NCI-H1105 treated with DMSO at 0.1 percent for 48 hours (cell line): Measurements from ENCODE around the gene GUCY2C.

Source experiments
- DNase-seq: peaks from one replicate; lab custom pipeline; 2025; lab: John Stamatoyannopoulos, UW

The GUCY2C gene

GRCh38 chr12:14570231-14570630 lies 126.2 kb downstream of the GUCY2C start:
- DNase-seq, result no peak

GRCh38 chr12:14567351-14568162 lies 128.8 kb downstream of the GUCY2C start, which contains the start of gene PLBD1:
TSS of gene PLBD1 (minus strand) at chr12:14567883. CDS start at chr12:14567696, 187 bp downstream.
- DNase-seq, result peak; percentile 49

GRCh38 chr12:14564336-14564959 lies 132.0 kb downstream of the GUCY2C start:
- no peak for DNase-seq

GRCh38 chr12:14563046-14563445 lies 133.4 kb downstream of the GUCY2C start:
- no peak for DNase-seq
